Measurements from ENCODE around the gene NIPBL. TPM values are rescaled to one million over a fixed set of nuclear protein-coding genes. Genes with fewer than 3 reads are reported as not detected.

Gene NIPBL
- total and polyA plus RNA-seq, 2 of the 13 experiments (the other 11 are each of a cell fraction or from before 2014, with no cell fraction given): 12.3 to 32.3 TPM

DNA sequence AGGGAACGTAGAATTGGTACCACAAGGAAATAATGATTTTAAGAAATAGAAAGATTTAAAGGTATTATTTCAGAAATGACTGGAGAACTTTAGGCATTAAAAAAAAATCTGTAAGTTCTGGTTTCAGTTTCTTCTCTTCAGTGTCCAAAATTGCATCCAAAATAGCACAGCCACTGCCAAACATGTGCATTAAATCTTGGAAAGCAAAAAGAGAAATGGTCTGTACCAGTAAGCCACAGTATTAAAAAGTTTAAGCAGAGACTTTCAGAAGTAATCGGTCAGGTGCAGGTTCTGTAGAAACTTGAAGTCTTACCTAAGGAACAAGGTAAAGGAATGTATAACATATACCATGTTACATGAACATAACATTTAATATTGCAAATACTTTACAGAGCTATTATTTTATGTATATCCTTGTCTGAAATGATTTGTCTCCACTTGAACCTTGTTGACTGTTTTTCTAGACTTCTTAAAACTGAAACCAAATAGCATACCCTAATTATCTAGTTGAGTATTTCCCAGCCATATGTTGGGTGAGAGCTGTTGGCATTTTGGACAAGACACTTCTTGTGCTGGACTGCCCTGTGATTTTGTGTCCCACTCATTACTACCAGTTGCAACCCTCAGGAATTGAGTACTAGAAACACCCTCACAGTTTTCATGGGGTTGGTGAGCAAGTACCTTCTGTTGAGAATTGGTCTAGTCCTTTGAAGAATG is 32.1 kb downstream of the NIPBL start:
- POLR2A ChIA-PET: no interaction called here
- BruUV-seq (replicated peaks): no TSS peak
- intact Hi-C loops (cut with micrococcal nuclease; ENCODE audit: unreplicated experiment): no loop called here

DNA sequence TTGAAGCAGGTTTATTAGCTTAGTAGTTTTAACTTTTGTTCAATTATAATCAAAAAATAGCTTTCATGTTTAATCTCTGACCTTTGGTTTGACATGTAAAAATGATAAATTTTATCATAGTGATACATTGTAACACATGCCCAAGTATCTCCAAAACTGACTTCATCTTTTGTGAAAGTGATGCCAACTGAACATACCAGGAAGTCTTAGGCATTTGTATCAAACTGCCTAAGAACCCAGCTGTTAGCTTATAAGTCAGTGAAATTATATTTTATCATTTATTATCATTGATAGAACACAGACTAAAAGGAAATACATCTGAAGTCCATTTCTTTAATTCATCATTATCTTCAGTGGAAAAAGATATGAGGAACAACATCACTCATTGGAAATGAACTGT is 39.1 kb downstream of the NIPBL start:
- BruUV-seq (replicated peaks): no TSS peak
- H4K20me1 ChIP-seq (ENCODE audit: insufficient read depth, low read length): peaks cover 22% of the 10 kb centered on the region
- H3K9ac ChIP-seq (ENCODE audit: insufficient read depth, low read depth, low read length): no peak overlapping the region
- in situ Hi-C loops (cut with HindIII; ENCODE audit: extremely low pct_ligation_motif_present, low pct_unique_long_range_greater_than_20kb) (no loop called here), intact Hi-C loops (cut with micrococcal nuclease; ENCODE audit: unreplicated experiment) (no loop called here)
- H3K27me3 ChIP-seq (ENCODE audit: control insufficient read depth in 1 of 2, insufficient read depth in 2 of 2, low read length in 2 of 2): no peaks in the 10 kb centered on the region
- ATAC-seq (no peak), FAIRE-seq (no peak), DNase-seq (ENCODE audit: low spot score) (no peak)
- no peaks in the 10 kb centered on the region for H3K9me3 ChIP-seq (ENCODE audit: low read length)
- H3K4me2 ChIP-seq (ENCODE audit: low read depth, low read length): no peak overlapping the region
- CTCF ChIA-PET (ENCODE audit: low intra/inter-chr PET ratio, low total read pairs): no interaction called here
- H3K4me3 ChIP-seq (replicated peaks in 1 of 3; ENCODE audit: insufficient read depth in 1 of 3, low read depth in 2 of 3, low read length in 3 of 3): no peak overlapping the region
- H3K4me1 ChIP-seq (ENCODE audit: insufficient read depth, low read length): no peaks in the 10 kb centered on the region
- no peaks in the 10 kb centered on the region for H3K36me3 ChIP-seq (replicated peaks in 1 of 2; ENCODE audit: control insufficient read depth in 1 of 2, insufficient read depth in 2 of 2, low read length in 2 of 2)
- H2AFZ ChIP-seq (ENCODE audit: low read length): no peak overlapping the region
- peaks cover 72% of the 10 kb centered on the region for H3K79me2 ChIP-seq (ENCODE audit: insufficient read depth, low read length)
- TF ChIP-seq ATF7 (IDR thresholded peaks at IDR 0.05) (no peak), ATF7 (CRISPR knock-in tag; IDR thresholded peaks at IDR 0.05) (no peak), ARNT (IDR thresholded peaks at IDR 0.05) (no peak), ZNF746 (CRISPR knock-in tag; IDR thresholded peaks at IDR 0.05) (no peak), ZNF205 (CRISPR knock-in tag; IDR thresholded peaks at IDR 0.05) (no peak)
- TF ChIP-seq, protein P1, sequence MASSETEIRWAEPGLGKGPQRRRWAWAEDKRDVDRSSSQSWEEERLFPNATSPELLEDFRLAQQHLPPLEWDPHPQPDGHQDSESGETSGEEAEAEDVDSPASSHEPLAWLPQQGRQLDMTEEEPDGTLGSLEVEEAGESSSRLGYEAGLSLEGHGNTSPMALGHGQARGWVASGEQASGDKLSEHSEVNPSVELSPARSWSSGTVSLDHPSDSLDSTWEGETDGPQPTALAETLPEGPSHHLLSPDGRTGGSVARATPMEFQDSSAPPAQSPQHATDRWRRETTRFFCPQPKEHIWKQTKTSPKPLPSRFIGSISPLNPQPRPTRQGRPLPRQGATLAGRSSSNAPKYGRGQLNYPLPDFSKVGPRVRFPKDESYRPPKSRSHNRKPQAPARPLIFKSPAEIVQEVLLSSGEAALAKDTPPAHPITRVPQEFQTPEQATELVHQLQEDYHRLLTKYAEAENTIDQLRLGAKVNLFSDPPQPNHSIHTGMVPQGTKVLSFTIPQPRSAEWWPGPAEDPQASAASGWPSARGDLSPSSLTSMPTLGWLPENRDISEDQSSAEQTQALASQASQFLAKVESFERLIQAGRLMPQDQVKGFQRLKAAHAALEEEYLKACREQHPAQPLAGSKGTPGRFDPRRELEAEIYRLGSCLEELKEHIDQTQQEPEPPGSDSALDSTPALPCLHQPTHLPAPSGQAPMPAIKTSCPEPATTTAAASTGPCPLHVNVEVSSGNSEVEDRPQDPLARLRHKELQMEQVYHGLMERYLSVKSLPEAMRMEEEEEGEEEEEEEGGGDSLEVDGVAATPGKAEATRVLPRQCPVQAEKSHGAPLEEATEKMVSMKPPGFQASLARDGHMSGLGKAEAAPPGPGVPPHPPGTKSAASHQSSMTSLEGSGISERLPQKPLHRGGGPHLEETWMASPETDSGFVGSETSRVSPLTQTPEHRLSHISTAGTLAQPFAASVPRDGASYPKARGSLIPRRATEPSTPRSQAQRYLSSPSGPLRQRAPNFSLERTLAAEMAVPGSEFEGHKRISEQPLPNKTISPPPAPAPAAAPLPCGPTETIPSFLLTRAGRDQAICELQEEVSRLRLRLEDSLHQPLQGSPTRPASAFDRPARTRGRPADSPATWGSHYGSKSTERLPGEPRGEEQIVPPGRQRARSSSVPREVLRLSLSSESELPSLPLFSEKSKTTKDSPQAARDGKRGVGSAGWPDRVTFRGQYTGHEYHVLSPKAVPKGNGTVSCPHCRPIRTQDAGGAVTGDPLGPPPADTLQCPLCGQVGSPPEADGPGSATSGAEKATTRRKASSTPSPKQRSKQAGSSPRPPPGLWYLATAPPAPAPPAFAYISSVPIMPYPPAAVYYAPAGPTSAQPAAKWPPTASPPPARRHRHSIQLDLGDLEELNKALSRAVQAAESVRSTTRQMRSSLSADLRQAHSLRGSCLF (CRISPR knock-in tag; IDR thresholded peaks at IDR 0.05; ENCODE audit: borderline replicate concordance): no peak
- TF ChIP-seq, protein P2, sequence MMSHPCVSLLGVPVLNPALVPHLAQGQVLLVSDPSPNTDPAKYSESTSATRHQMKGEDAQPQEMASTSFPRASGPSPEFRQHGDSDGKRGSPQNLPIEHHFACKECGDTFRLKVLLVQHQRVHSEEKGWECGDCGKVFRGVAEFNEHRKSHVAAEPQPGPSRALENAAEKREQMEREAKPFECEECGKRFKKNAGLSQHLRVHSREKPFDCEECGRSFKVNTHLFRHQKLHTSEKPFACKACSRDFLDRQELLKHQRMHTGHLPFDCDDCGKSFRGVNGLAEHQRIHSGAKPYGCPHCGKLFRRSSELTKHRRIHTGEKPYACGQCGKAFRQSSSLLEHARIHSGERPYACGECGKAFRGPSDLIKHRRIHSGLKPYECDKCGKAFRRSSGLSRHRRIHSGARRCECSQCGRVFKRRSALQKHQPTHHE (CRISPR knock-in tag; IDR thresholded peaks at IDR 0.05; ENCODE audit: borderline replicate concordance): no peak
- H3K27ac ChIP-seq (ENCODE audit: extremely low read length, insufficient read depth, low read length): no peak overlapping the region
- POLR2A ChIA-PET: no interaction called here

More for the DNA sequence above, 32.1 kb downstream of the NIPBL start:
- ATAC-seq: no peak
- no peak for FAIRE-seq
- DNase-seq (ENCODE audit: low spot score): no peak
- H3K27ac ChIP-seq (ENCODE audit: extremely low read length, insufficient read depth, low read length): no peak overlapping the region
- no peaks in the 10 kb centered on the region for H3K36me3 ChIP-seq (replicated peaks in 1 of 2; ENCODE audit: control insufficient read depth in 1 of 2, insufficient read depth in 2 of 2, low read length in 2 of 2)
- peaks cover 91% of the 10 kb centered on the region for H3K79me2 ChIP-seq (ENCODE audit: insufficient read depth, low read length)
- in situ Hi-C loops (cut with HindIII; ENCODE audit: extremely low pct_ligation_motif_present, low pct_unique_long_range_greater_than_20kb): no loop called here
- CTCF ChIA-PET (ENCODE audit: low intra/inter-chr PET ratio, low total read pairs): no interaction called here
- H3K9me3 ChIP-seq (ENCODE audit: low read length): no peaks in the 10 kb centered on the region
- TF ChIP-seq MTA3 (CRISPR knock-in tag; IDR thresholded peaks at IDR 0.05) (no peak), ATM (IDR thresholded peaks at IDR 0.05; ENCODE audit: borderline replicate concordance) (no peak), ZNF644 (CRISPR knock-in tag; IDR thresholded peaks at IDR 0.05; ENCODE audit: low read depth) (no peak), ZNF670 (CRISPR knock-in tag; IDR thresholded peaks at IDR 0.05; ENCODE audit: borderline replicate concordance) (no peak), ZNF496 (CRISPR knock-in tag; IDR thresholded peaks at IDR 0.05; ENCODE audit: insufficient replicate concordance) (no peak), AKAP8 (CRISPR knock-in tag; IDR thresholded peaks at IDR 0.05) (no peak), ZNF546 (CRISPR knock-in tag; conservative IDR thresholded peaks at IDR 0.05) (no peak), SMAD1 (CRISPR knock-in tag; IDR thresholded peaks at IDR 0.05; ENCODE audit: borderline replicate concordance, low read depth) (no peak), ZNF841 (CRISPR knock-in tag; IDR thresholded peaks at IDR 0.05; ENCODE audit: borderline replicate concordance) (no peak)
- H2AFZ ChIP-seq (ENCODE audit: low read length): no peak overlapping the region
- peaks cover 53% of the 10 kb centered on the region for H4K20me1 ChIP-seq (ENCODE audit: insufficient read depth, low read length)
- H3K4me1 ChIP-seq (ENCODE audit: insufficient read depth, low read length): no peaks in the 10 kb centered on the region
- no peak overlapping the region for H3K4me2 ChIP-seq (ENCODE audit: low read depth, low read length)
- whole genome bisulfite sequencing (ENCODE audit: low lambda C conversion rate): 100% methylated on average over 2 of the region's 2 CpGs
- H3K4me3 ChIP-seq (replicated peaks in 1 of 3; ENCODE audit: insufficient read depth in 1 of 3, low read depth in 2 of 3, low read length in 3 of 3): no peak overlapping the region
- no peaks in the 10 kb centered on the region for H3K27me3 ChIP-seq (ENCODE audit: control insufficient read depth in 1 of 2, insufficient read depth in 2 of 2, low read length in 2 of 2)
- no peak overlapping the region for H3K9ac ChIP-seq (ENCODE audit: insufficient read depth, low read depth, low read length)

Measured in HepG2 (cell line).